ENCODE results near the gene EDRF1.

DNA sequence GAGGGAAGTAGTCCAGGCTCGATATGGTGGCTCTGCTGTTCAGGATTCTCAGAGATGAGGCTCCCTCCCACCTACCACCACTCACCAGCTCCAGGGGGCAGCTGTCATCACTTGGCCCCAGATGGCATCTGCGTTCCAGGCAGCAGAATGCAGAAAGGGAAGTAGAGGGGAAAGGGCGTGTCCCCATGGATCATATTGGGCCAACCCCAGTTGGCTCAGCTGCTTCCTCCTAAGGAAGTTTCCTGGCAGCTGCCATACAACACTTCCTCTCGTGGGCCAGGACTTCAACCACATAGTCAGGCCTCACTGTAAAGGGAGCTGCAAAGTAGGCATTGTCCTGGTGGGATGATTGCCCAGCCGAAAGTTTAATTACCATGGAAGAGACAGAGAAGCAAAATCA is 34.9 kb upstream of the EDRF1 start:
- TF ChIP-seq, protein P1, sequence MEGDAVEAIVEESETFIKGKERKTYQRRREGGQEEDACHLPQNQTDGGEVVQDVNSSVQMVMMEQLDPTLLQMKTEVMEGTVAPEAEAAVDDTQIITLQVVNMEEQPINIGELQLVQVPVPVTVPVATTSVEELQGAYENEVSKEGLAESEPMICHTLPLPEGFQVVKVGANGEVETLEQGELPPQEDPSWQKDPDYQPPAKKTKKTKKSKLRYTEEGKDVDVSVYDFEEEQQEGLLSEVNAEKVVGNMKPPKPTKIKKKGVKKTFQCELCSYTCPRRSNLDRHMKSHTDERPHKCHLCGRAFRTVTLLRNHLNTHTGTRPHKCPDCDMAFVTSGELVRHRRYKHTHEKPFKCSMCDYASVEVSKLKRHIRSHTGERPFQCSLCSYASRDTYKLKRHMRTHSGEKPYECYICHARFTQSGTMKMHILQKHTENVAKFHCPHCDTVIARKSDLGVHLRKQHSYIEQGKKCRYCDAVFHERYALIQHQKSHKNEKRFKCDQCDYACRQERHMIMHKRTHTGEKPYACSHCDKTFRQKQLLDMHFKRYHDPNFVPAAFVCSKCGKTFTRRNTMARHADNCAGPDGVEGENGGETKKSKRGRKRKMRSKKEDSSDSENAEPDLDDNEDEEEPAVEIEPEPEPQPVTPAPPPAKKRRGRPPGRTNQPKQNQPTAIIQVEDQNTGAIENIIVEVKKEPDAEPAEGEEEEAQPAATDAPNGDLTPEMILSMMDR (conservative IDR thresholded peaks at IDR 0.05; ENCODE audit: low read length), result no peak
- TF ChIP-seq EZH2phosphoT487 (IDR thresholded peaks at IDR 0.05; ENCODE audit: borderline replicate concordance, low read depth, low read length), result no peak
